ENCODE data around the gene APOC3.

Gene APOC3

DNA sequence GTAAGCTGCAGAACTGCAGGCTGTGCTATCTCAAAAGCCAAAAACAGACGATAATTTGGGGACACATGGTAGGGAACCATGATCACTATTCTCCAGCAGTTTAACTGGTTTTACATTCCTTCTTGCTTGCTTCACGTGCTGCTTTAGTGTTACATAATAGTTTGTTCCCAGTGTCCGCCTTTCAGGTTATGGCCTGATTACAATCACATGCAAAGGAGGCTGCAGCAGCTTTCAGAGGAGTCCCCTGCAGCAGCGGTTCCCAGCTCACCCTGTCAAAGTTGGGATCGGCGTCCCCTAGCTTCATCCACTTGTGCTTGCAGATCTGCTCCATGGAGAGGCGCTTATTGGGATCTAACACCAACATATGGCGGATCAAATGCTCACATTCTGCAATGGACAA lies 46.9 kb downstream of the APOC3 start:
- DNase-seq (ENCODE audit: low spot score): no peak

- peak; percentile 52 for DNase-seq (ENCODE audit: low spot score)
Observed at GRCh38 chr11:116879800-116880625, 50.3 kb downstream of the APOC3 start.

- no peak for DNase-seq (ENCODE audit: low spot score)
Observed at GRCh38 chr11:116881143-116881542, 51.4 kb downstream of the APOC3 start.

- DNase-seq (ENCODE audit: low spot score): peak; percentile 72
Observed at GRCh38 chr11:116882386-116882785, 52.7 kb downstream of the APOC3 start.
